Calu3 (cell line): ENCODE data around the gene IDI2. TPM values are rescaled to one million over a fixed set of nuclear protein-coding genes. Genes with fewer than 3 reads are reported as not detected.
"Not testable (repeated sequence)": the region's sequence is repeated elsewhere in the genome, so short reads cannot be mapped to it uniquely, and the experiment has no call there.

Source experiments
- BruUV-seq: library from RNA; stranded (reverse); fragments of 400-500 nt; replicated peaks from 2 replicates; lab custom pipeline; 2021; lab: Mats Ljungman, UMichigan
- CTCF ChIA-PET: fragments of 300-600 bp; sonication (Branson Sonifier 250); formaldehyde crosslinking; loops from one replicate; lab custom pipeline; 2022; ENCODE audit warnings: antibody characterized with exemption; lab: Charles Lee
- DNase-seq: peaks from one replicate; pipeline ENCODE4 v3.0.0; 2022
- H3K27ac Mint-ChIP-seq: one replicate; pipeline ENCODE4 v1.8.0; 2022; ENCODE audit warnings: mixed read lengths; ENCODE audit not compliant: unreplicated experiment
- H3K27me3 Mint-ChIP-seq: one replicate; pipeline ENCODE4 v1.8.0; 2022; ENCODE audit warnings: mixed read lengths; ENCODE audit not compliant: unreplicated experiment
- H3K36me3 Mint-ChIP-seq: one replicate; pipeline ENCODE4 v1.8.0; 2022; ENCODE audit warnings: mild to moderate bottlenecking, moderate library complexity, mixed read lengths; ENCODE audit not compliant: insufficient read depth, unreplicated experiment
- H3K4me1 Mint-ChIP-seq: one replicate; pipeline ENCODE4 v1.8.0; 2022; ENCODE audit warnings: mild to moderate bottlenecking, low read depth, mixed read lengths; ENCODE audit not compliant: unreplicated experiment
- H3K4me3 Mint-ChIP-seq: one replicate; pipeline ENCODE4 v1.8.0; 2022; ENCODE audit warnings: mild to moderate bottlenecking, low read depth, moderate library complexity, mixed read lengths; ENCODE audit not compliant: unreplicated experiment
- H3K9me3 Mint-ChIP-seq: one replicate; pipeline ENCODE4 v1.8.0; 2022; ENCODE audit warnings: low read depth, mixed read lengths; ENCODE audit not compliant: unreplicated experiment
- CTCF ChIP-seq: fragments of 200-600 bp; IDR thresholded peaks from one replicate; pipeline ENCODE4 v1.8.0; 2022; ENCODE audit warnings: antibody characterized with exemption; ENCODE audit not compliant: unreplicated experiment
- intact Hi-C: fragments of 100-400 bp; cut with micrococcal nuclease; formaldehyde crosslinking; loops from one replicate; pipeline ENCODE4 v1.10.0; 2022; ENCODE audit not compliant: unreplicated experiment
- total RNA-seq: library from RNA; stranded (reverse); gene quantifications from 2 replicates; pipeline ENCODE4 v1.2.3, GENCODE V29; 2022

The IDI2 gene
- total RNA-seq, 1 experiment from 2014 or later, result not detected

- CTCF ChIA-PET, result no interaction called here
- intact Hi-C loops, result no loop called here
- no peak for DNase-seq
- no TSS peak for BruUV-seq
- no peak overlapping the region for H3K27ac Mint-ChIP-seq
- no peak for TF ChIP-seq CTCF
- H3K36me3 Mint-ChIP-seq, result peaks cover 83% of the 10 kb centered on the region
- no peaks in the 10 kb centered on the region for H3K27me3 Mint-ChIP-seq
- H3K4me1 Mint-ChIP-seq, result no peaks in the 10 kb centered on the region
- H3K9me3 Mint-ChIP-seq, result no peaks in the 10 kb centered on the region
- H3K4me3 Mint-ChIP-seq, result no peak overlapping the region
Observed at GRCh38 chr10:1019362-1019761, 6.3 kb downstream of the IDI2 start.

- Mint-ChIP-seq H3K4me1 (no peaks in the 10 kb centered on the region), H3K27ac (no peak overlapping the region), H3K36me3 (peaks cover 89% of the 10 kb centered on the region), H3K4me3 (no peak overlapping the region), H3K9me3 (no peaks in the 10 kb centered on the region), H3K27me3 (no peaks in the 10 kb centered on the region)
- no peak for TF ChIP-seq CTCF
- BruUV-seq, result no TSS peak
- intact Hi-C loops, result no loop called here
- CTCF ChIA-PET, result interaction anchor here (0.7 kb wide), 1 partner anchor 72 kb away, joined by 9 read pairs; no protein-coding TSS in a partner anchor
- DNase-seq, result no peak
Observed at GRCh38 chr10:1015688-1016087, 10.0 kb downstream of the IDI2 start.

- Mint-ChIP-seq H3K4me3 (no peak overlapping the region), H3K27ac (peak overlapping the region; percentile 43), H3K27me3 (no peaks in the 10 kb centered on the region), H3K4me1 (no peaks in the 10 kb centered on the region), H3K36me3 (peaks cover 83% of the 10 kb centered on the region), H3K9me3 (no peaks in the 10 kb centered on the region)
- CTCF ChIA-PET, result no interaction called here
- DNase-seq, result no peak
- TF ChIP-seq CTCF, result no peak
- intact Hi-C loops, result no loop called here
- no TSS peak for BruUV-seq
Observed at GRCh38 chr10:1011696-1012095, 14.0 kb downstream of the IDI2 start.

GRCh38 chr10:1010703-1011102 is 15.0 kb downstream of the IDI2 start:
- H3K36me3 Mint-ChIP-seq, result peaks cover 88% of the 10 kb centered on the region
- no peaks in the 10 kb centered on the region for H3K27me3 Mint-ChIP-seq
- TF ChIP-seq CTCF, result no peak
- no peaks in the 10 kb centered on the region for H3K4me1 Mint-ChIP-seq
- intact Hi-C loops, result no loop called here
- CTCF ChIA-PET, result no interaction called here
- no peaks in the 10 kb centered on the region for H3K9me3 Mint-ChIP-seq
- H3K4me3 Mint-ChIP-seq, result no peak overlapping the region
- H3K27ac Mint-ChIP-seq, result peak overlapping the region; percentile 27
- DNase-seq, result no peak
- BruUV-seq, result no TSS peak

- H3K27ac Mint-ChIP-seq, H3K4me3 Mint-ChIP-seq, CTCF ChIA-PET, DNase-seq, H3K9me3 Mint-ChIP-seq, intact Hi-C loops, H3K4me1 Mint-ChIP-seq, H3K27me3 Mint-ChIP-seq, BruUV-seq: not testable (repeated sequence)
- H3K36me3 Mint-ChIP-seq, result peaks cover 91% of the 10 kb centered on the region
Observed at GRCh38 chr10:1009947-1010346, 15.7 kb downstream of the IDI2 start.
